ENCODE results near the gene PMEL.
"Not testable (repeated sequence)": the region's sequence is repeated elsewhere in the genome, so short reads cannot be mapped to it uniquely, and the experiment has no call there.

PMEL gene

DNA sequence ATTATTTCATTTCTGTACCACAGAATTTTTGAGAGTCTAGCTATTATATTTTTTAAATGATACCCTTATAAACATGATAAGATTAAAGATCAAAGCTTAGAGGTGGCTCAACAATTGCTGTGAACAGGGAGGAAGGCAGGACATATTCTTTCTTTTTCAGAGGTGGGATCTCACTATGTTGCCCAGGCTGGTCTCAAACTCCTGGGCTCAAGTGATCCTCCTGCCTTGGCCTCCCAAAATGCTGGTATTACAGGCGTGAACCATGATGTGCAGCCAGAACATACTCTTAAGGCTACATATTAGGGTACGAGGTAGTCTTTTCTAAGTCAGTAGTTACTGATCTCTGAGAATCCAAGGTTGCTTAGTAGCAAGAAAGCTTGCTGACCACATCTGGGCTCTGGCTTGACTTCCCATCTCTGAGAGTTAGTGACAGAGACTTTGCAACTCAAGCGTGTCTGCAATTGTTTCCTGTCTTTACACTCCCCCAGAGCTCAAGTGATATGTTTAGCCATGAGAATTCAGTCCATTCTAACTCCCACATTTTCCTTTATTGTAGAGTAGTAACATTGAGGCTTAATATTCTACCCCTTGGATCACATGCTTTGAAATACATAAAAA, 16.6 kb upstream of the PMEL start:
- DNase-seq, result no peak

DNA sequence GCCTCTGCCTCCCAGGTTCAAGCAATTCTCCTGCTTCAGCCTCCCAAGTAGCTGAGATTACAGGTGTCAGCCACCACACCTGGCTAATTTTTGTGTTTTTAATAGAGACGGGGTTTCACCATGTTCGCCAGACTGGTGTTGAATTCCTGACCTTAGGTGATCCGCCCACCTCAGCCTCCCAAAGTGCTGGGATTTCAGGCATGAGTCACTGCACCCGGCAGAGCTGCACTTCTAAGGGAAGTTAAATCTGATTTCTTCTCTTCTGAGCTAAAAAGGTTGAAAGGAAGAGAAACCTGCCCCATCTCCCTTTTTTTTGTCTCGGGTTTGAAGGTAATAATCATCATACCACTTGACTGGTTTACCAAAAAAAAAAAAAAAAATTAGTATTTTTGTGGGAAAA, 16.0 kb upstream of the PMEL start:
- DNase-seq, result not testable (repeated sequence)

DNA sequence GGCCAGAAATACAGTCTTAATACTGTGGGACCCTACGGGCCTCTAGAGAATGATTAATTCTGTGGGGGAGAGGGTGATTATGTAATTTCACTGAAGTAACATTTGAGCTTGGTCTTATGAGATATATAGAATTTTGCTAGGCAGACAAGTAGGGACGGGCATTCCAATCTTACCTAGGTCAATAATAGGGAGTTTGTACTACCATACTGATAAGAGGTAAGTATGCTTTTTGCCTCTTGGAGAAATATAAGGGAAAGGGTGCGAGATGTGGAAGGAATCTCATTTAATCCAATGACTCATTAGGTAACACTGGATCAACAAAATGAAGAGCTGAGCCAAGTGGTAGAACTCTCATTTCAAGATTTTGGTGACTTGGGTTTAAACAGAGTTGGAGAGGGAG, 13.2 kb upstream of the PMEL start:
- no peak for DNase-seq

DNA sequence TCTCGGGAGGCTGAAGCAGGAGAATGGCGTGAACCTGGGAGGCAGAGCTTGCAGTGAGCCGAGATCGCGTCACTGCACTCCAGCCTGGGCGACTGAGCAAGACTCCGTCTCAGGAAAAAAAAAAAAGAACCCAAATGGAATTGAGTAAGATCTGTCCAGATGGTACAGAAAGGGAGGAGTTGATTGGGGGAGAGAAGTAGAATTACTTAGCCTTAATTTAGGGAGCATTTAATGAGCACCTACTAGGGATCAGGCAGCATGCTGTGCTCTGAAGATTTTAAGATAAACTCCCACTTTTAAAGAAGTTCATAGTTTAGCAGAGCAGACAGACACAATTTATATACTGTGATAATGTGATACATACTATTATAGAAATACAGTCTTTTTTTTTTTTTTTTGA, 12.6 kb upstream of the PMEL start:
- no peak for DNase-seq

DNA sequence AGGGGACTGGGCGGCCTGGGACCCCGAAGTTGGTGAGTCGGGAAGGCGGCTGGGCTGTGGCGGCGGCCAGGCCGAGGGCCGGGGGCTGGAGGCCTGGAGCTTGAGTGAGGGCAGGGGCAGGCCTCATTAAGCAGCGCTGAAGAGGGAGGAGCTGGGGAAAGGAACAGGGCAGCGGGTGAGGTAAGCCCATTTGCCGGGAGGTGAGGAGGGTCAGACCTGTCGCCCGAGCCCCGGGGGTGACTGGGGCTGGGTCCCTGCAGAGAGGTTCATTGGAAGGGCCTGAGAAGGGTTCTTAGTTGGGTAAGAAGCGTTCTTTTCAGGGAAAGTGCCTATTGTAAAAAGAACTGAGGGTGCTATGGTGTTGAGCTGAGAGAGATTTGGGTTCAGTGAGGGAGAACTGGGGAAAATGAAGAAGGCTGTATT, 8.5 kb upstream of the PMEL start:
- DNase-seq, result peak; percentile 50

DNA sequence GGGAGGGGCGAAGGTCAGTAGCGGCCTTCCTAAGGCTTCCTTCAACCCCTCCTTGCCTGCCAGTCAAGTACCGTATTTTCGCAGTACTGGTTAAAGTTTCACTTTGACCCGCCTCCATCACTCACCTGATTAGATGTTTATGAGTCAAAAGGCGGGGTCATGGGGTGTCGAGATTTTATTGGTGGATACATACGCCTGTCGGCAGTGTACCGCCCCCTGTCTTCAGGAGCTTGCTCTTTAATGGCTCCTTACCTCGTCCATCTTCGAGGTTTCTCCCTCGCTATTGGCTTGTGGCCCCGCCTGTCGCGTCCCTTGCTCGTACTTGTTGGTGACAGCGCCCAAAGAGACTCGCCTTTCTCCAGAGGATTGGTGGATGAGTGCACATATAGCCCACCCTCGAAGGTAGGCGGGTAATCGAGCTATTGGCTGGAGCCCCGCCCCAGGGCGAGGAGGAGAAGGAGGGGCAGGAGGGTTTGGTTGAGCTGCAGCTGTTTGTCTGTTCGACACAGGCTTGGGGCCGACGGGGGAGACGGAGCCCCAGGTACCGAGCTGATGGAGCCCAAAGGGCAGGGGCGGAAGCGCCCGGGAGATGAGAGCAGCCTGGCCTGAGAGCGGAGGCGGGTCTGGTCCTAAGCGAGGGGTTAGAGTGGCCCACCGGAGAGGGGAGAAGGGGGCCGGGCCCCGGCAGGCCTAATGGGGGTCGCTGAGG, 7.9 kb upstream of the PMEL start, which contains the start of gene RAB5B:
RAB5B (plus strand) TSS at position 480 of the 709 bp plus-strand sequence. CDS start 12,883 bp downstream, outside the sequence.
- DNase-seq, result peak; percentile 98

DNA sequence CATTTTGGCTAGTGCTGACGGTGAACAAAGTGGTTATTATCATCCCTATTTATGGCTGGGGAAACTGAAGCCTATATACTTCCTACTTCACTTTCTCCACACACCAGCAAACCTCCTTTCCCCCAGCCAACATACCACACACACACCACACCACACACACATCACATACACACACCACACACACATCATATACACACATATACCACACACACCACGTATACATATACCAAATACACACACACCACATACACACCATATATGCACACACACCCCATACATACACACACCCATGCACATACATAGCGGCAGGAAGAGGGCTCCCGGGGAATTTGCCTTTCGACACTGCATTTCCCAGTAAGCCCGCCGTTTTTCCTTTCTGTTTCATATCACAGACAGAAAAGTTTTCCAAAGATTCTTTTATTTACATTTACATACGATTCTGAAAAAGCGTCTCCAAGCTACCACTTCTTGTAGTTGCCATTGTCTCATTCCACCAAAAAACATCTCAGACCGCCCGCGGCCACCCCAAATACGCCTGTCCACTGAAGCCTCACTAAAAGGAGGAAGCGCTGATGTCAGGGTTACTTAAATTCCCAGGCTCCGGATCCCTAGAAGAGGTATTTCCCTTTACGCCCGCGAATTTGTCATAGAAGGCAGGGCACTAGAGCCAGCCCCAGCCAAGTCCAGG, 7.2 kb upstream of the PMEL start:
- DNase-seq, result peak; percentile 20

DNA sequence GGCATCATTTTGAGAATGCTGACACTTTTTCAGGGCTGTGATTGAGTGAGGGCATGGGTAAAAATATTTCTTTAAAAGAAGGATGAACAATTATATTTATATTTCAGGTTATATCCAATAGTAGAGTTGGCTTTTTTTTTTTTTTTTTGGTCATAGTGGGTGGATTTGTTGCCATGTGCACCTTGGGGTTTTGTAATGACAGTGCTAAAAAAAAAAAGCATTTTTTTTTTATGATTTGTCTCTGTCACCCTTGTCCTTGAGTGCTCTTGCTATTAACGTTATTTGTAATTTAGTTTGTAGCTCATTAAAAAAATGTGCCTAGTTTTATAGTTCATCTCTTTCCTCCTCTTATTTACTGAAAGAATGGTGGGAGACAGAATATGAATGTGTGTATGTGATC, 6.6 kb upstream of the PMEL start:
- DNase-seq, result no peak

DNA sequence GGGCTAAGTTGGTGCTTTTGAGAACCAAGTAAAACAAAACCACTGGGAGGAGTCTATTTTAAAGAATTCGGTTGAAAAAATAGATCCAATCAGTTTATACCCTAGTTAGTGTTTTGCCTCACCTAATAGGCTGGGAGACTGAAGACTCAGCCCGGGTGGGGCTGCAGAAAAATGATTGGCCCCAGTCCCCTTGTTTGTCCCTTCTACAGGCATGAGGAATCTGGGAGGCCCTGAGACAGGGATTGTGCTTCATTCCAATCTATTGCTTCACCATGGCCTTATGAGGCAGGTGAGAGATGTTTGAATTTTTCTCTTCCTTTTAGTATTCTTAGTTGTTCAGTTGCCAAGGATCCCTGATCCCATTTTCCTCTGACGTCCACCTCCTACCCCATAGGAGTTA, 6.2 kb upstream of the PMEL start:
- DNase-seq, result no peak

DNA sequence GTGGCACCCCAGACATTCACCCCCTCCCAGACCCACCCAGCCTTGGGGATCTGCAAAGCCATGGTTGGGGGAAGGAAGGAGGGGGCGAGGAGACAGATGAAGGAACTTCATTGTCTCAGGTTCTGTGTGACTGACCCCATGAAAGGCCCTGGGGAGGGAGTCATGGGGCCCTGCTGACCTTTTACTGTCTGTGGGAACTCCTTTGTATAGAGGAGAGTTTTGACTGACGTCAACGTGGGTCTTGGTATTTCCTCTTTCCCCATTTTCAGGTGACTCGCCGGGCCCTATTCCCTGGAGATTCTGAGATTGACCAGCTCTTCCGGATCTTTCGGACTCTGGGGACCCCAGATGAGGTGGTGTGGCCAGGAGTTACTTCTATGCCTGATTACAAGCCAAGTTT, 4.9 kb upstream of the PMEL start:
- no peak for DNase-seq

DNA sequence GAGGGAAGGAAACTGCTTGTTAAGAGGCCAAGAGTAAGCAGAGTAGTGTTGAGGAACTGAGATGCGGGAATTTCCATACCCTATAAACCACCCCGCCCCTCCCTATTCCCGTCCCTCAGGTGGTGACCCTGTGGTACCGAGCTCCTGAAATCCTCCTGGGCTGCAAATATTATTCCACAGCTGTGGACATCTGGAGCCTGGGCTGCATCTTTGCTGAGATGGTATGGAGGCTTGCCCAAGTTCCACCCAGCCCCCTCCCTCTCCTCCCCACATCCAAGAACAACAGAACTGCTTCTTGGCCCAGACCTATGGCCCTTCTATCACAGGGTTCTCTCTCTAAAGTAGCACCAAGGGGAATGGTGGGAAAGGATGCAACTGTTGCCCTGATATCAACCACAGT, 3.5 kb upstream of the PMEL start:
- DNase-seq, result no peak

DNA sequence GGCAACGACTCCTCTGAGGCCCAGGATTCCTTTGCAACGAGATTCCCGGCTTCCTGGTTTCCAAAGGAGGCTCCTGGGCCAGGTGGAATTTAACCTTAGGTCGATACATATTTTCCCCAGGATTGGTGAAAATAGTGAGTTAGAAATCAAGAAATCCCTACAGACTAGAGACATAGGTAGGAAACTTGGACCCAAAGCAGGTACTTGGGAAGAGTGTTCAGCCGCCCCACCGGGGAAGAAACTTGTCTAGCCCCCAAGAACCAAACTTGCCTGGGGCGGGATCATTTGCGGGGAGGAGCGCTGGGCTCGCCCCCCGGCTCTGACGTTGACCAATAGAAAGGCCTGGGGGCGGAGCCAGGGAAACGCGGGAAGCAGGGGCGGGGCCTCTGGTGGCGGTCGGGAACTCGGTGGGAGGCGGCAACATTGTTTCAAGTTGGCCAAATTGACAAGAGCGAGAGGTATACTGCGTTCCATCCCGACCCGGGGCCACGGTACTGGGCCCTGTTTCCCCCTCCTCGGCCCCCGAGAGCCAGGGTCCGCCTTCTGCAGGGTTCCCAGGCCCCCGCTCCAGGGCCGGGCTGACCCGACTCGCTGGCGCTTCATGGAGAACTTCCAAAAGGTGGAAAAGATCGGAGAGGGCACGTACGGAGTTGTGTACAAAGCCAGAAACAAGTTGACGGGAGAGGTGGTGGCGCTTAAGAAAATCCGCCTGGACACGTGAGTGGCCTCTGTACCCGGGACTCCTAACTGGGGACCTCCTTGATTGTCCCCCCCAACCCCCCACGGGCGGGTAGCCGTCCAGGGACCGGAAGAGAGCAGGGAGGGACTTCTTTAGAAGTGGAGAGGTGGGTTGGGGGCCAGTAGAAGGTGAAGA, 803 bp upstream of the PMEL start, which contains the start of gene CDK2:
CDK2 (plus strand) TSS at position 423 of the 874 bp plus-strand sequence; CDS start at position 602, 179 bp downstream.
- peak; percentile 95 for DNase-seq

DNA sequence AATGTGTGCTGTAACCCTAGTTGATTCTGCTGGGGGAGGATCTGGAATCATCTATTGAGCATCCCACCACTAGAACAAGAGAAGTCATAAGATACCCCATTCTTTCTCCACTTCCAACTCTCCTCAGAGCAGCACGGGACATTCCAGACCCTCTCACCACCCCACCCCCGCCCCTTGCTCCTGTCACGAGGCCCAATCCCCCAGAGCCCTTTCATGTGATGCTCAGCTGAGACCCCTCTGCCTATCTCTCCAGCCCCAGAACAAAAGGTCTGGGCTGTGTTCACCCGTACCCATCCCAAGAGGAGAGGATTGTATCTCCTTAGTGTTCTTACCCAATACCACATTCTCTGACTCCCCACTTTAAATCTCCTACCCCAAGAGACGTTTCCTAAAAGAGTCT, 602 bp downstream of the PMEL start:
- no peak for DNase-seq

DNA sequence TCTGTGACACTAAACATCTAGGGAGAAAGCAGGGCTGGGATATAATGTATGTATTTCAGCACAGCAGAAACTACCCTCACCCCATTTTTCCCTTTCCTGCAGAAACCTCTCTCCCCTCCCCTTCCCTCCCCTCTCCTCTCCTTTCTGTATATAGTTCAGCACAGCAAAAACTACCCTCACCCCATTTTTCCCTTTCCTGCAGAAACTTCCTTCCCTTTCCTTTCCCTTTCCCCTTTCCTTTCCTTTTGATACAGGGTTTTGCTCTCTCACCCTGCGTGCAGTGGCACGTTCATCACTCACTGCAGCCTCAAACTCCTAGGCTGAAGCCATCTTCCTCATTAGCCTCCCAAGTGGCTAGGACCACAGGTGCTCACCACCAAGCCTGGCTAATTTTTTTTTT, 2.1 kb downstream of the PMEL start:
- no peak for DNase-seq

DNA sequence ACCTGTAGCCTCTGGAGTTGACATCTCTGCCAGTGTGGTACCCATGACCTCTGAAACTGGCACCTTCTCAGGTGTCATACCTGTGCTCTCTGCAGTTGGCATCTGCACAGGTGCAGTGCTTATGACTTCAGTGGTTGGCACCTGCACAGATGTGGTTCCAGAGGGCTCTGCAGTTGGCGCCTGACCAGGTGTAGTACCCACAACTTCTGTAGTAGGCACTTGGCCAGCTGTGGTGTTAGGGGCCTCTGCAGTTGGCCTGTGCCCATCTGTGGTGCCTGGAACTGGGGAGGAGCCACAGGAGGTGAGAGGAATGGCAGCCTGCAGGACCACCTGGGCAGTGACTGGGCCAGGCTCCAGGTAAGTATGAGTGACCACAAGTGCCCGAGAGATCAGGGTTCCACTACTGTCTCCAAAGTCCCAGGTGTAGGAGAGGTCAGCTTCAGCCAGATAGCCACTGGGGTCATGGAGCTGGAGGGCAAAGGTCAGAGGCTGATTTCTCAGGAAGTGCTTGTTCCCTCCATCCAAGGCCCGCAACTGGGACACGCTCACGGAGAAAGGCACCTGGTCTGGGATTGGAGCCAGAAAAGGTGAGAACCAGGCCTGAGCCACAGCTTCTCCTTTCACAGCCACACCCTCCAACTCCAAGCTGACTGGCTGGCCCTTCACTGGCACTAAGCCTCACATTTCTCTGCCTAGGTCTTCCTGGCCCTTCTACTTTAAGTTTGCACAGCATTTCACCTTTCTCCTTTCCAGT, 8.6 kb downstream of the PMEL start:
- no peak for DNase-seq

DNA sequence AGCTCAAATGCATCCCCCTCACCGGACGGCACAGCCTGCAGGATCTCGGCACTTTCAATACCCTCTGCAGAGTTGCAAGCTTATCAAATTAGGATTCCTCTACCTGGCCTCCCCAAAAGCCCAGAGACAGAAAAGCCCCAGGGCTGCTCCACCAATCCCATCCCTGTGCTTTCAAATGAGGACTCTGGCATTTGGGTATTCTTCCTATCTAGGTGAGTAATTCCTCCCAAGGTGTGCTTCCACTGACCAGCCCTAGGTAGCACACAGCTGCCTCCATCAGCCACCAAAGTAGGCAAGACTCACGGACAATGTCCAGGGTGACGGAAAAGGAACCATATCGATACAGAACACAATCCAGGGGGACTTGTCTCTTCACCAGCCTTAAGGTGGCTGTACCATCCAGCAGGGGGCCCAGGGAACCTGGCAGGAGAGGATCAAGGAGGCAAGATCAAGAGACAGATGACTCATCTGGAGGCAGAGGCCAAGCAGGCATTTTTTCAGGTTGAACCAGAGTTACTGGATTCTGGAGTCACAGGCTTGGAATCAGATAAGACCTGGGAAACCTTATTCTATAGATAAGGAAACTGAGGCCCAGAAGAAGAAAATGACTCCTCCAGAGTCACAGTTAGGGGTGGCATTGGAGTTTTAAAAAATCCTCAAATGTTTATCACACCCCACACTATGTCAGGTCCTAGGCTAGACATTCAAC, 9.9 kb downstream of the PMEL start:
- DNase-seq, result peak; percentile 74

DNA sequence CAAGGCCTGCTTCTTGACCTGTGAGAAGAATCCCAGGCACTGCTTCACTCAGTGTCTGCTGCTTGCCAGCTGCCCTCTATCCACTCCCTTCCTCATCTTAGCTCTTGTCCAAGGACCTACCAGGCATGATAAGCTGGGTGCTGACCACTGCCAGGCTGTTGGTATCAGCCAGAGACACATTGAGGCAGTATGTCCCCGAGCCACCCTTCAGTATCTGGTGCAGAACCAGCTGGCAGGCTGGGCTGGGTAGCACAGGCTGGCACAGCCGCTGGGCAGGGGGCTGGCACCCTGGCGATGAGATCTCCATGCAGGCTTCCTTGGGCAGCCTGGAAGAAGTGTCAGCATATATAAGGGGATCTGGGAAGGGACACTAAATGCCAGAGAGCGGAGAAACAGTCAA, 10.5 kb downstream of the PMEL start:
- no peak for DNase-seq

DNA sequence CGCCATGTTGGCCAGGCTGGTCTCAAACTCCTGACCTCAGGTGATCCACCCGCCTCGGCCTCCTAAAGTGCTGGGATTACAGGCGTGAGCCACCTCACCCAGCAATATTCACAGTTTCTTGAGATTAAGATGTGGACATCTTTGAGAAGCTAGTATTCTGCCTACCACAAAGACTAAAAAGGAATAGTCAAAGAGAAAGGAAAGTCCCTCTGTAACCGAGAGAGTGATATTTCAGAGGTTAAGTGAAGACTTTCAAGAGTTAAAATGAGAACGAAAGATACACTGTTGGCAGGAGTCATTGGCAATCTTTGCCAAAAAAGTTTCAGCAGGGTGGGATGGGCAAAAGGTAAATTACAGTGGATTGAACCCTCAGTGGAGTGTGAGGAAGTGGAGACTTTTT, 19.3 kb downstream of the PMEL start:
- no peak for DNase-seq

DNA sequence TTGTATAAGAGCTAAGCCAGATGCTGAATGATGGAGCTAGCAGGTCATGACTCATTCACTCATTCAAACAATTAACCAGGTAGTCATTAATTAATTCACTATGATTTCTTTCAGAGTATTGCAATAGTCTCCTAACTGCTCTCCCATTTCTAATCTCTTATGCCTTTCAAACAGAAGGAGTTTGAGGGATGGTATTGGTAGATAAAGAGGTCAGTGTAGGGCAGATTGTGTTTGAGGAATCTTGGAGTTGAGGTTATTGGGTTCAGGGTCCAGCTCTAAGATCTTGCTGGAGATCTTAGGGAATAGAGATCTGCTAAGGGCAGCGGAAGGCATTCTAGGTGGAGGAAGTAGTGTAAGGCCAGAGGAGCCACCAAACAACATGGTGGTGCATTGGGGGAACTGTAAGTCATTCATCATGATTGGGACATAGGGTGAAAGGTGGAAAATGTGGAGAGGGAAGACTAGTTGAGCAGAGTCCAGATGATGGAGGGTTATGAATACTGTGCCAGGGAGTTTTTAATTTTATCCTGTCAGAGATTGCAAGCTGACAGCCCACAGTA, 23.2 kb downstream of the PMEL start:
- DNase-seq, result no peak

DNA sequence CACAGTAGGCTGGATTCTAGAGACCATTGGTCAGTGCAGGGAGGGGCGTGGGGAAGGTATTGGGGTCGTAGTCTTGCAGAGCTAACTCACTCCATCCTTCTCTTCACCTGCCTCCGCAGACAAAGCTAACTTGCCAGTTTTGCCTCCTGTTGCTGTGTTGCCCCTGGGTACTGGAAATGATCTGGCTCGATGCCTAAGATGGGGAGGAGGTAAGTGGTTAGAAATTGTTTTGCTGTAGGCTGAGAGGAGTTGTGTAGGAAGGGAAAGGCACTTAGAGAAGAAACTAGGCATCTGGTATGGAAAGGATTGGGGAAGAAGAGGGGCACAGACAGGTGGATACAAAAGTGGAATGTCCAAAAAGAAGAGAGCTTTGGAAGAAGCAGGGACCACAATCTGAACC, 23.8 kb downstream of the PMEL start:
- DNase-seq, result no peak

DNA sequence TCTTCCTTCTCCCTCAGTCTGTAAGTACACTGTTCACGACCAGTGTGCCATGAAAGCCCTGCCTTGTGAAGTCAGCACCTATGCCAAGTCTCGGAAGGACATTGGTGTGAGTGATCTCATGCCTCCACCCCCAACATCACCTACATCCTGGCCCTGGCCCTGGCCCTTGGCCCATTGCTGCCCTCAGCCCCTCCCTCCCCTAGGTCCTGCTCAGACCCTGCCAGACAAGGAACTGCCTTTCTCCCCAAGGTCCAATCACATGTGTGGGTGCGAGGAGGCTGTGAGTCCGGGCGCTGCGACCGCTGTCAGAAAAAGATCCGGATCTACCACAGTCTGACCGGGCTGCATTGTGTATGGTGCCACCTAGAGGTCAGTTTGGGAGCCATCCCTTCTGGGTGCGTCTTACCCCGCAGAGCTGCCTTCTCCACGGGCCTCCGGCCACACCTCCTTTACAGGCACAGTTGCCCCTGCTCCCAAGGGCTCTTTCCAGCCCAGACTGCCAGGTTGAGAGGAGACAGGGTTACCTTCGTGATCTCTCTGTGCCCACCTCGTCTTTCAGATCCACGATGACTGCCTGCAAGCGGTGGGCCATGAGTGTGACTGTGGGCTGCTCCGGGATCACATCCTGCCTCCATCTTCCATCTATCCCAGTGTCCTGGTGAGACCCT, 25.6 kb downstream of the PMEL start:
- DNase-seq, result peak; percentile 87
